ENCODE measurements around the gene SLC6A18.

SLC6A18 gene

DNA sequence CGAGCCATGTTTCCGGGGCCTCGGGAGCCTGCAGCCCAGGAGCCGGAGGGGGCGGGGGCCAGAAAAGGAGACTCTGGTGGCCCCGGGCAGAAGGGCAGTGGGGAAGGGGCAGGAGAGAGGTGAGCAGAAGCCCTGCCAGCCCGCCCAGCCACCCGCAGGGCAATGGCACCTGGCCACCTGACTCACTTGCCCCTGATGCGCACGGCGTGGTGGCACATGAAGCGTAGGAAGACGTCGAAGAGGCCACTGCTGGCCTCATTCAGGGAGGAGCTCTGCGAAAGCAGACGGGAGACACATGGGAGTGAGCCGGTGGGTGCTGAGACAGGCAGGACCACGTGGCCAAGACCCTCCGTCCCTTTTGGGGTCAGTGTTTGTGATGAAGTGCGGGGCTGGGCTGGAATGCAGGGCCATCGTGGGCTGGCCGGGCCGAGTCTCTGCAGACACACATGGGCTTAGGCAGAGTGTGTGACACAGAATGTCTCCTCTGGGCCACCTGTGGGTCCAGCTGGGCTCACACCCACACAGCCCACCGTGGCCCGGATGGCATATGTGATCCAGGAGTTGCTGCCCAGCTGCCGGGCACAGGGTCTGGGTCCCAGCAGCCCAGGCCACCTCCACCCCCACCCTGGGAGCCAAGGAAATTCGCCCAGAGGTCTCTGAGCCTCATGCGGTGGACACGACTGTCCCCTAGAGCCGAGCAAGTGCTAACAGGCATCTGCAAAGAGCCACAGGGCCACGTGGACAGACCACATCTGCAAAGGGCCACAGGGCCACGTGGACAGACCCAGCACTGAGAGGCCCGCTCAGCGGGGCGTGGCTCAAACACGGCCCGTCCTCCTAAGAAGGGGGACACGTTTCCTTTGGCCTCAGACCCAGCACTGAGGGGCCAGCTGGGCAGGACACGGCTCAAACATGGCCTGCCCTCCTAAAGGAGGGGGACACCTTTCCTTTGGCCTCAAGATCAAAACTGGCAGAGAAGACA is 46.0 kb downstream of the SLC6A18 start:
- no peak for TF ChIP-seq POLR2AphosphoS5 (IDR thresholded peaks at IDR 0.05; ENCODE audit: low read depth, low read length)
- no peak for TF ChIP-seq FOXP2 (optimal IDR thresholded peaks at IDR 0.05; ENCODE audit: borderline replicate concordance, extremely low read depth, extremely low read length, insufficient read depth)
- no peak for TF ChIP-seq TAF1 (IDR thresholded peaks at IDR 0.05; ENCODE audit: borderline replicate concordance, insufficient read depth, low read length)
- TF ChIP-seq, protein P1, sequence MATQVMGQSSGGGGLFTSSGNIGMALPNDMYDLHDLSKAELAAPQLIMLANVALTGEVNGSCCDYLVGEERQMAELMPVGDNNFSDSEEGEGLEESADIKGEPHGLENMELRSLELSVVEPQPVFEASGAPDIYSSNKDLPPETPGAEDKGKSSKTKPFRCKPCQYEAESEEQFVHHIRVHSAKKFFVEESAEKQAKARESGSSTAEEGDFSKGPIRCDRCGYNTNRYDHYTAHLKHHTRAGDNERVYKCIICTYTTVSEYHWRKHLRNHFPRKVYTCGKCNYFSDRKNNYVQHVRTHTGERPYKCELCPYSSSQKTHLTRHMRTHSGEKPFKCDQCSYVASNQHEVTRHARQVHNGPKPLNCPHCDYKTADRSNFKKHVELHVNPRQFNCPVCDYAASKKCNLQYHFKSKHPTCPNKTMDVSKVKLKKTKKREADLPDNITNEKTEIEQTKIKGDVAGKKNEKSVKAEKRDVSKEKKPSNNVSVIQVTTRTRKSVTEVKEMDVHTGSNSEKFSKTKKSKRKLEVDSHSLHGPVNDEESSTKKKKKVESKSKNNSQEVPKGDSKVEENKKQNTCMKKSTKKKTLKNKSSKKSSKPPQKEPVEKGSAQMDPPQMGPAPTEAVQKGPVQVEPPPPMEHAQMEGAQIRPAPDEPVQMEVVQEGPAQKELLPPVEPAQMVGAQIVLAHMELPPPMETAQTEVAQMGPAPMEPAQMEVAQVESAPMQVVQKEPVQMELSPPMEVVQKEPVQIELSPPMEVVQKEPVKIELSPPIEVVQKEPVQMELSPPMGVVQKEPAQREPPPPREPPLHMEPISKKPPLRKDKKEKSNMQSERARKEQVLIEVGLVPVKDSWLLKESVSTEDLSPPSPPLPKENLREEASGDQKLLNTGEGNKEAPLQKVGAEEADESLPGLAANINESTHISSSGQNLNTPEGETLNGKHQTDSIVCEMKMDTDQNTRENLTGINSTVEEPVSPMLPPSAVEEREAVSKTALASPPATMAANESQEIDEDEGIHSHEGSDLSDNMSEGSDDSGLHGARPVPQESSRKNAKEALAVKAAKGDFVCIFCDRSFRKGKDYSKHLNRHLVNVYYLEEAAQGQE (IDR thresholded peaks at IDR 0.05; ENCODE audit: insufficient read depth in 1 of 2, low read depth in 2 of 2, low read length in 2 of 2) = no peak
- no peak for TF ChIP-seq SIN3A (IDR thresholded peaks at IDR 0.05; ENCODE audit: borderline replicate concordance, insufficient read depth, low read length)

DNA sequence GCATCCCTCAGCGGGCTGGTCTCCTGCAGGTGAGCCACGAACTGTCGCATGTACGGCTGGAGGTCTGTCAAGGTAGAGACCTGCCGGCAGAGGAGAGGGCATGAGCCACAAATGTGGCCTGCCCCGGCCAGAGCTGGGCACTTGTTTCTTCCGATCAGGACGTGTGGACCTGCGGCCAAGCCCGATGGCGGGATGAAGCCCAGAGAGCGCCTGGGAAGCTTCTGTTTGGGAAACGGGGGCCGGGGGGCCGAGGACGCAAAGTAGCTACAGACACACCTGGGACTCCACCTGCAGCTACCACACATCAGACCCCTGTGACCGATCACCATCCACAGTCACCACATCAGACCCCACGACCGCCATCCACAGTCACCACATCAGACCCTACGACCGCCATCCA is 47.0 kb downstream of the SLC6A18 start:
- TF ChIP-seq FOXP2 (optimal IDR thresholded peaks at IDR 0.05; ENCODE audit: borderline replicate concordance, extremely low read depth, extremely low read length, insufficient read depth) (no peak), POLR2AphosphoS5 (IDR thresholded peaks at IDR 0.05; ENCODE audit: low read depth, low read length) (no peak), TAF1 (IDR thresholded peaks at IDR 0.05; ENCODE audit: borderline replicate concordance, insufficient read depth, low read length) (no peak), SIN3A (IDR thresholded peaks at IDR 0.05; ENCODE audit: borderline replicate concordance, insufficient read depth, low read length) (no peak)
- TF ChIP-seq, protein P1 (IDR thresholded peaks at IDR 0.05; ENCODE audit: insufficient read depth in 1 of 2, low read depth in 2 of 2, low read length in 2 of 2) = no peak

DNA sequence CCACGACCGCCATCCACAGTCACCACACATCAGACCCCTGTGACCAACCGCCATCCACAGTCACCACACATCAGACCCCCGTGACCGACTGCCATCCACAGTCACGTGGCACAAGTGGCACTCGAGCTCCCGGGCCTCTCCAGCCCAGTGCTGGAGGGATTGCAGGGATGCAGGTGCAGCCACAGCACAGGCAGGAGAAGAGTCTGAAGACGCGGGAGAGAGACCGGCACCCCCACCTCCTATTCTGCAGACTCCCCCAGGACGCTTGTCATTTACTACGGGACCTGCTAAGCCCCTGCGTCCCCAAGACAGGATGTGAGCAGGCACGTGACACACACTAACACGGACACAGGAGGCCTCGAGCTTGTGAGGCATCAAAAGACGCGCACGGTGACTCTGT is 48.6 kb downstream of the SLC6A18 start:
- TF ChIP-seq POLR2AphosphoS5 (IDR thresholded peaks at IDR 0.05; ENCODE audit: low read depth, low read length) = no peak
- no peak for TF ChIP-seq SIN3A (IDR thresholded peaks at IDR 0.05; ENCODE audit: borderline replicate concordance, insufficient read depth, low read length)
- TF ChIP-seq, protein P1 (IDR thresholded peaks at IDR 0.05; ENCODE audit: insufficient read depth in 1 of 2, low read depth in 2 of 2, low read length in 2 of 2) = no peak
- TF ChIP-seq TAF1 (IDR thresholded peaks at IDR 0.05; ENCODE audit: borderline replicate concordance, insufficient read depth, low read length) = no peak
- no peak for TF ChIP-seq FOXP2 (optimal IDR thresholded peaks at IDR 0.05; ENCODE audit: borderline replicate concordance, extremely low read depth, extremely low read length, insufficient read depth)

DNA sequence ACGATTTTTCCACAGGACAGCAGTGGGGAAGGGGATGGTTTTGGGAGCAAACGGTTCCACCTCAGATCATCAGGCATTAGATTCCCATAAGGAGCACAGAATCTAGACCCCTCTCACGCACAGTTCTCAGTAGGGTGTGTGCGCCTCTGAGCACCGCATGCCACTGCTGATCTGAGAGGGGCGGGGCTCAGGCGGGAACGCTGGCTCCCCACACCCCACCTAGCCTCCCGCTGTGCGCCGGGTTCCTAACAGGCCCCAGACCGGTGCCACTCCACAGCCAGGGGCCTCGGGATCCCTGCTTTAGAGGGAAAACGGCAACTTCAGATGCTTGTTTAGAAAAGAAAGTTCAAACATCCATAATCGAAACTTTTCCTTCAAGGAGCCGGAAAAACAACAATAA is 49.3 kb downstream of the SLC6A18 start:
- TF ChIP-seq FOXP2 (optimal IDR thresholded peaks at IDR 0.05; ENCODE audit: borderline replicate concordance, extremely low read depth, extremely low read length, insufficient read depth) (no peak), POLR2AphosphoS5 (IDR thresholded peaks at IDR 0.05; ENCODE audit: low read depth, low read length) (no peak), TAF1 (IDR thresholded peaks at IDR 0.05; ENCODE audit: borderline replicate concordance, insufficient read depth, low read length) (no peak), SIN3A (IDR thresholded peaks at IDR 0.05; ENCODE audit: borderline replicate concordance, insufficient read depth, low read length) (no peak)
- TF ChIP-seq, protein P1 (IDR thresholded peaks at IDR 0.05; ENCODE audit: insufficient read depth in 1 of 2, low read depth in 2 of 2, low read length in 2 of 2) = no peak

Measured in PFSK-1 (cell line).